HepG2 (cell line): ENCODE measurements around the gene TMEM11. TPM values are rescaled to one million over a fixed set of nuclear protein-coding genes. Genes with fewer than 3 reads are reported as not detected.
A peak's percentile ranks its signal among the peaks of the same experiment; 100 is the strongest.

Experiments used
- ATAC-seq: fragments of 200-7000 bp; cut with Tn5 transposase; 3 replicates; pipeline ENCODE4 v1.9.1; 2020; ENCODE audit warnings: mild to moderate bottlenecking, moderate library complexity
- BruUV-seq: library from RNA; stranded (reverse); fragments of 400-500 nt; replicated peaks from 2 replicates; lab custom pipeline; 2021; lab: Mats Ljungman, UMichigan
- CTCF ChIA-PET: fragments of 300-600 bp; formaldehyde crosslinking; extraction: SDS; loops from one replicate; lab custom pipeline; 2021; ENCODE audit warnings: low total read pairs, inconsistent platforms, low intra/inter-chr PET ratio; lab: Yijun Ruan, JAX
- POLR2A ChIA-PET: fragments of 350-600 bp; sonication (Branson Sonifier 250); formaldehyde crosslinking; loops from one replicate; lab custom pipeline; 2020; ENCODE audit warnings: antibody characterized with exemption, inconsistent platforms; lab: Yijun Ruan, JAX
- DNase-seq: peaks from one replicate; pipeline ENCODE4 v3.0.0-alpha.2; 2015; ENCODE audit warnings: low spot score
- FAIRE-seq: peaks from 3 replicates; lab custom pipeline; 2011; peaks lifted over from hg19 to GRCh38; lab: Jason Lieb, UNC
- H2AFZ ChIP-seq: one replicate; pipeline ENCODE4 v1.6.1; 2011; ENCODE audit warnings: low read length, inconsistent platforms
- H3K27ac ChIP-seq: fragments of 300-600 bp; 3 replicates; pipeline ENCODE4 v1.8.0; 2011; ENCODE audit warnings: mixed run types, mild to moderate bottlenecking, mixed read lengths, low read length, inconsistent platforms; ENCODE audit not compliant: insufficient read depth; ENCODE audit errors: extremely low read length
- H3K27me3 ChIP-seq, 2 experiments: fragments of 200-600 bp in 1 of 2; 2 replicates in 1 of 2; 3 replicates in 1 of 2; pipeline versions ENCODE4 v1.6.0 to v1.8.0; 2011; ENCODE audit warnings: low read length in 2 of 2, mild to moderate bottlenecking in 2 of 2, moderate library complexity in 2 of 2, inconsistent platforms in 1 of 2; ENCODE audit not compliant: insufficient read depth in 2 of 2, control insufficient read depth in 1 of 2
- H3K36me3 ChIP-seq, 2 experiments: fragments of 200-600 bp in 1 of 2; replicated peaks in 1 of 2; 2 replicates in 1 of 2; 3 replicates in 1 of 2; pipeline versions ENCODE4 v1.5.1 to v1.8.0; 2011; ENCODE audit warnings: low read length in 2 of 2, inconsistent platforms in 1 of 2; ENCODE audit not compliant: insufficient read depth in 2 of 2, control insufficient read depth in 1 of 2
- H3K4me1 ChIP-seq: 2 replicates; pipeline ENCODE4 v1.5.1; 2012; ENCODE audit warnings: low read length, inconsistent platforms; ENCODE audit not compliant: insufficient read depth
- H3K4me2 ChIP-seq: 2 replicates; pipeline ENCODE4 v1.6.0; 2011; ENCODE audit warnings: low read depth, low read length, inconsistent platforms
- H3K4me3 ChIP-seq, 3 experiments: fragments of 200-600 bp in 1 of 3; sonication (generic), shearing (Covaris generic) in 1 of 3; replicated peaks in 1 of 3; 2 replicates each; pipeline ENCODE4 v1.5.1; 2011 to 2016; ENCODE audit warnings: low read length in 3 of 3, inconsistent platforms in 2 of 3, low read depth in 2 of 3, mild to moderate bottlenecking in 2 of 3, control low read depth in 1 of 3, mixed read lengths in 1 of 3; ENCODE audit not compliant: insufficient read depth in 1 of 3
- H3K79me2 ChIP-seq: one replicate; pipeline ENCODE4 v1.6.1; 2011; ENCODE audit warnings: low read length, inconsistent platforms; ENCODE audit not compliant: insufficient read depth
- H3K9ac ChIP-seq: 2 replicates; pipeline ENCODE4 v1.6.0; 2011; ENCODE audit warnings: mild to moderate bottlenecking, low read depth, low read length, inconsistent platforms; ENCODE audit not compliant: insufficient read depth
- H3K9me3 ChIP-seq: 2 replicates; pipeline ENCODE4 v1.5.1; 2012; ENCODE audit warnings: mild to moderate bottlenecking, low read length
- H4K20me1 ChIP-seq: 2 replicates; pipeline ENCODE4 v1.6.0; 2011; ENCODE audit warnings: inconsistent platforms, mild to moderate bottlenecking, low read length, moderate library complexity; ENCODE audit not compliant: insufficient read depth
- AGO2 ChIP-seq: fragments of 200-400 bp; formaldehyde crosslinking; optimal IDR thresholded peaks from 2 replicates; pipeline ENCODE3; 2017; ENCODE audit warnings: mild to moderate bottlenecking, low read depth, low read length, moderate library complexity
- ARNT2 ChIP-seq: sonication (generic); formaldehyde crosslinking; IDR thresholded peaks from 2 replicates; pipeline ENCODE4 v1.8.0; 2022; ENCODE audit warnings: mild to moderate bottlenecking, low read depth, missing genetic modification reagents, moderate library complexity
- ATM ChIP-seq: fragments of 450-650 bp; IDR thresholded peaks from 2 replicates; pipeline ENCODE4 v1.7.1; 2017; ENCODE audit warnings: mild to moderate bottlenecking, borderline replicate concordance
- CAMTA2 ChIP-seq: sonication (generic); formaldehyde crosslinking; IDR thresholded peaks from 2 replicates; pipeline ENCODE4 v1.4.0; 2020; ENCODE audit warnings: mild to moderate bottlenecking, missing genetic modification reagents, borderline replicate concordance
- SALL2 ChIP-seq: sonication (generic); formaldehyde crosslinking; IDR thresholded peaks from 2 replicates; pipeline ENCODE4 v1.8.1; 2023; ENCODE audit warnings: mild to moderate bottlenecking, missing genetic modification reagents, inconsistent platforms
- SRSF9 ChIP-seq: fragments of 200-400 bp; formaldehyde crosslinking; IDR thresholded peaks from 2 replicates; pipeline ENCODE4 v1.6.1; 2018; ENCODE audit warnings: borderline replicate concordance, mild to moderate bottlenecking, low read depth, low read length; ENCODE audit not compliant: insufficient read depth, poor library complexity, severe bottlenecking
- TOPORS ChIP-seq: sonication (generic); formaldehyde crosslinking; IDR thresholded peaks from 2 replicates; pipeline ENCODE4 v1.8.0; 2023; ENCODE audit warnings: mild to moderate bottlenecking, missing genetic modification reagents
- ZKSCAN1 ChIP-seq: fragments of 150-350 bp; IDR thresholded peaks from 2 replicates; pipeline ENCODE4 v1.6.1; 2014; ENCODE audit warnings: low read length
- ZNF451 ChIP-seq: sonication (generic); formaldehyde crosslinking; IDR thresholded peaks from 2 replicates; pipeline ENCODE4 v1.5.0; 2020; ENCODE audit warnings: mild to moderate bottlenecking, missing genetic modification reagents
- ZNF558 ChIP-seq: sonication (generic); formaldehyde crosslinking; IDR thresholded peaks from 2 replicates; pipeline ENCODE4 v1.9.0; 2022; ENCODE audit warnings: mild to moderate bottlenecking, missing genetic modification reagents, borderline replicate concordance
- WGBS: methylation state at CpG from one replicate; pipeline ENCODE4 v1.1.6; 2017; ENCODE audit warnings: low lambda C conversion rate; 5-methylcytosine and 5-hydroxymethylcytosine counted together
- in situ Hi-C: cut with HindIII; loops from 2 replicates; pipeline ENCODE4 v1.10.0; 2017; ENCODE audit warnings: low pct_unique_long_range_greater_than_20kb; ENCODE audit not compliant: extremely low pct_ligation_motif_present
- intact Hi-C: fragments of 100-400 bp; cut with micrococcal nuclease; formaldehyde crosslinking; loops from one replicate; pipeline ENCODE4 v1.10.0; 2022; ENCODE audit not compliant: unreplicated experiment
- polyA plus RNA-seq, 8 experiments: library from polyadenylated mRNA; depleted of rRNA in 3 of 8; stranded (reverse) in 7 of 8; unstranded in 1 of 8; fragments of >200 nt; fragmentation: Illumina TruSeq in 4 of 8; extraction: Trizol in 4 of 8; gene quantifications; 2 replicates each; pipeline versions ENCODE4 v1.2.1 to v1.2.3, GENCODE V29; 2011 to 2016; ENCODE audit warnings: low read depth in 4 of 8, missing spikeins in 1 of 8, mixed read lengths in 1 of 8; ENCODE audit not compliant: insufficient read depth in 1 of 8
- total RNA-seq, 5 experiments: library from RNA; depleted of rRNA; stranded (reverse); fragments of >200 nt; fragmentation: Illumina TruSeq; extraction: Trizol; gene quantifications; 2 replicates each; pipeline ENCODE4 v1.2.3, GENCODE V29; 2016; ENCODE audit warnings: low read depth in 1 of 5
- TF ChIP-seq, protein P1 (sequence below): sonication (generic); formaldehyde crosslinking; IDR thresholded peaks from 2 replicates; pipeline ENCODE4 v1.5.0; 2020; ENCODE audit warnings: mild to moderate bottlenecking, missing genetic modification reagents, moderate library complexity

Gene TMEM11
- total and polyA plus RNA-seq, 2 of the 13 experiments (the other 11 are each of a cell fraction or from before 2014, with no cell fraction given): 18.7 to 35.0 TPM

GRCh38 chr17:21241564-21241963, 27.6 kb upstream of the TMEM11 start:
- no peak overlapping the region for H3K27ac ChIP-seq
- no peak overlapping the region for H2AFZ ChIP-seq
- ChIA-PET CTCF (no interaction called here), POLR2A (no interaction called here)
- FAIRE-seq (no peak), DNase-seq (no peak), ATAC-seq (no peak)
- H3K27me3 ChIP-seq: no peaks in the 10 kb centered on the region; a peak in 1 of 5 replicates
- no TSS peak for BruUV-seq
- no peak for TF ChIP-seq ZNF558 (CRISPR knock-in tag)
- TF ChIP-seq ARNT2: no peak
- TF ChIP-seq, protein P1, sequence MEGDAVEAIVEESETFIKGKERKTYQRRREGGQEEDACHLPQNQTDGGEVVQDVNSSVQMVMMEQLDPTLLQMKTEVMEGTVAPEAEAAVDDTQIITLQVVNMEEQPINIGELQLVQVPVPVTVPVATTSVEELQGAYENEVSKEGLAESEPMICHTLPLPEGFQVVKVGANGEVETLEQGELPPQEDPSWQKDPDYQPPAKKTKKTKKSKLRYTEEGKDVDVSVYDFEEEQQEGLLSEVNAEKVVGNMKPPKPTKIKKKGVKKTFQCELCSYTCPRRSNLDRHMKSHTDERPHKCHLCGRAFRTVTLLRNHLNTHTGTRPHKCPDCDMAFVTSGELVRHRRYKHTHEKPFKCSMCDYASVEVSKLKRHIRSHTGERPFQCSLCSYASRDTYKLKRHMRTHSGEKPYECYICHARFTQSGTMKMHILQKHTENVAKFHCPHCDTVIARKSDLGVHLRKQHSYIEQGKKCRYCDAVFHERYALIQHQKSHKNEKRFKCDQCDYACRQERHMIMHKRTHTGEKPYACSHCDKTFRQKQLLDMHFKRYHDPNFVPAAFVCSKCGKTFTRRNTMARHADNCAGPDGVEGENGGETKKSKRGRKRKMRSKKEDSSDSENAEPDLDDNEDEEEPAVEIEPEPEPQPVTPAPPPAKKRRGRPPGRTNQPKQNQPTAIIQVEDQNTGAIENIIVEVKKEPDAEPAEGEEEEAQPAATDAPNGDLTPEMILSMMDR (CRISPR knock-in tag): peak; percentile 24; the same call in 1 of the 2 replicates
- TF ChIP-seq ZKSCAN1: no peak
- no peak for TF ChIP-seq CAMTA2 (CRISPR knock-in tag)
- H3K4me1 ChIP-seq: peaks cover 10% of the 10 kb centered on the region
- no peaks in the 10 kb centered on the region for H3K9me3 ChIP-seq
- no peaks in the 10 kb centered on the region for H3K36me3 ChIP-seq
- H3K9ac ChIP-seq: no peak overlapping the region
- no peak overlapping the region for H3K4me2 ChIP-seq
- 60% methylated on average over 1 of the region's 11 CpGs for WGBS
- H3K79me2 ChIP-seq: no peaks in the 10 kb centered on the region
- no peak overlapping the region for H3K4me3 ChIP-seq
- no peaks in the 10 kb centered on the region for H4K20me1 ChIP-seq
- in situ Hi-C loops: no loop called here
- intact Hi-C loops: loop anchor here (5.0 kb wide), 1 partner anchor 114 kb away; the partner anchor contains the start of gene DHRS7B

GRCh38 chr17:21240369-21241055, 26.6 kb upstream of the TMEM11 start:
- no peak overlapping the region for H3K9ac ChIP-seq
- BruUV-seq: no TSS peak
- POLR2A ChIA-PET: interaction anchor here (0.7 kb wide), 1 partner anchor 197 kb away, joined by 3 read pairs; the partner anchor contains the start of gene USP22
- no peaks in the 10 kb centered on the region for H4K20me1 ChIP-seq
- WGBS: 62% methylated on average over 11 of the region's 25 CpGs
- ATAC-seq (no peak), DNase-seq (no peak), FAIRE-seq (no peak)
- CTCF ChIA-PET: no interaction called here
- TF ChIP-seq AGO2 (peak; percentile 16), ATM (no peak), SRSF9 (no peak), ZNF451 (CRISPR knock-in tag) (no peak), SALL2 (CRISPR knock-in tag) (no peak), TOPORS (CRISPR knock-in tag) (no peak), ARNT2 (no peak)
- H3K4me3 ChIP-seq: no peak overlapping the region
- H3K4me1 ChIP-seq: peaks cover 10% of the 10 kb centered on the region
- no peaks in the 10 kb centered on the region for H3K79me2 ChIP-seq
- no peak overlapping the region for H3K4me2 ChIP-seq
- no peak overlapping the region for H3K27ac ChIP-seq
- H2AFZ ChIP-seq: no peak overlapping the region
- intact Hi-C loops (loop anchor here (5.0 kb wide), 1 partner anchor 113 kb away; the partner anchor contains the start of gene DHRS7B), in situ Hi-C loops (no loop called here)
- no peaks in the 10 kb centered on the region; a peak in 1 of 5 replicates for H3K27me3 ChIP-seq
- H3K9me3 ChIP-seq: no peaks in the 10 kb centered on the region
- no peaks in the 10 kb centered on the region for H3K36me3 ChIP-seq
